ENCODE measurements around the gene ANGPTL8. TPM values are rescaled to one million over a fixed set of nuclear protein-coding genes. Genes with fewer than 3 reads are reported as not detected.

Gene ANGPTL8
- total RNA-seq, 5 donors from 2014 or later (not counting 1 experiment from before 2014, with no cell fraction given): not detected

DNA sequence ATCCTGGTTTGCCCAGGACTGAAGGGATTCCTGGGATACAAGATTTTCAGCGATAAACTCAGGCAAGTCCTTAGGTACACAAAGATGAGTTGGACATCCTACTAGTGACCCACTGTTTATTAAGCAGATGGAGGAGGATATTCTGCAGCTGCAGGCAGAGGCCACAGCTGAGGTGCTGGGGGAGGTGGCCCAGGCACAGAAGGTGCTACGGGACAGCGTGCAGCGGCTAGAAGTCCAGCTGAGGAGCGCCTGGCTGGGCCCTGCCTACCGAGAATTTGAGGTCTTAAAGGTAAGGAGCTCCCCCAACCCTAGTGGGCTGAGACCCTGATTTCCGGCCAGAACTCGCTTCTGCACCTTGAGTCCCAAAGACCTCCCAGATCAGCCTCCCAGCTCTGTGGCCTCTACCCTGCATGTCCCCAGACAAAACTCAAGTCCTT lies 607 bp downstream of the ANGPTL8 start:
- Histone ChIP-seq H3K9me3 (no peaks in the 10 kb centered on the region), H3K4me3 (ENCODE audit: control insufficient read depth in 1 of 2, extremely low read depth in 1 of 2, low read length in 1 of 2) (no peak overlapping the region), H3K36me3 (ENCODE audit: control insufficient read depth in 2 of 2, extremely low read depth in 1 of 2, insufficient read depth in 1 of 2, low read length in 1 of 2) (no peaks in the 10 kb centered on the region), H3K27ac (ENCODE audit: low read length) (no peak overlapping the region), H3K4me1 (ENCODE audit: control insufficient read depth in 1 of 2, extremely low read depth in 1 of 2, insufficient read depth in 2 of 2, low read length in 2 of 2) (peaks cover 0 to 8% of the 10 kb centered on the region in 2 experiments), H3K27me3 (replicated peaks in 1 of 2; ENCODE audit: control insufficient read depth in 2 of 2, extremely low read depth in 1 of 2, insufficient read depth in 2 of 2, low read length in 1 of 2) (peaks cover 2 to 51% of the 10 kb centered on the region in 2 experiments)
- no peak overlapping the region for H3K27ac Mint-ChIP-seq
- H3K9me3 Mint-ChIP-seq: peaks cover 4 to 8% (median 6%) of the 10 kb centered on the region in 3 donors
- POLR2A ChIA-PET: no interaction called here
- WGBS (ENCODE audit: insufficient coverage): 93% methylated on average over 8 of the region's 8 CpGs
- no peak overlapping the region for H3K4me3 Mint-ChIP-seq
- ATAC-seq (replicated peaks in 1 of 4) (no peak), DNase-seq (no peak)
- peaks cover 4 to 6% (median 5%) of the 10 kb centered on the region in 3 donors for H3K4me1 Mint-ChIP-seq
- CTCF ChIA-PET: interaction anchor here in 1 of 2 donors (0.6 kb wide), 1 partner anchor 53 kb away, joined by 5 read pairs; no protein-coding TSS in a partner anchor
- no peaks in the 10 kb centered on the region for H3K36me3 Mint-ChIP-seq
- peaks cover 8 to 13% of the 10 kb centered on the region in 2 donors for H3K27me3 Mint-ChIP-seq

DNA sequence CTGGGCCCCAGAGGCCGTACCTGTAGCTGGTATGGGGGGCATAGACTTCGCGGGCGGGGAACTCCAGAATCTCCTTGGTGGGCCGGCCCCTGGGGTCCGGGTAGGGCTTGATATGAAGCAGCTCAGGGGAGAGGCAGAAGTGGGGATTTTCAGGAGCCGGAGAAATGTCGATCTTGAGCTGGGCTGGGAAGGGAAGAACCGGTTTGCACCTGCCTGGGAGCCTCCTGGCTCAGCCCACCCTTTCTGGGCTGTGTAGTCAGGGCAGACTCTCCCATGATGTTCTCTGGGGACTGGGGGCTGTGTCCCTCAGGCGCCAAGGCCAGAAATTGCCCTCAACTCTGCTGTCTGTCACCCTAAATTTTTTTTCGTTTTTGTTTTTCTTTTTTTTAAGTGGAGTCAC lies 2.6 kb downstream of the ANGPTL8 start:
- 92% methylated on average over 9 of the region's 11 CpGs for whole genome bisulfite sequencing (ENCODE audit: insufficient coverage)
- no peaks in the 10 kb centered on the region for H3K36me3 ChIP-seq (ENCODE audit: control insufficient read depth in 2 of 2, extremely low read depth in 1 of 2, insufficient read depth in 1 of 2, low read length in 1 of 2)
- H3K27me3 Mint-ChIP-seq: peaks cover 11 to 28% of the 10 kb centered on the region in 2 donors
- ChIA-PET POLR2A (no interaction called here), CTCF (no interaction called here)
- ATAC-seq (replicated peaks in 1 of 4): no peak
- no peak overlapping the region for H3K4me3 ChIP-seq (ENCODE audit: control insufficient read depth in 1 of 2, extremely low read depth in 1 of 2, low read length in 1 of 2)
- no peak for DNase-seq
- no peaks in the 10 kb centered on the region for H3K9me3 ChIP-seq
- peaks cover 4 to 8% (median 6%) of the 10 kb centered on the region in 3 donors for H3K9me3 Mint-ChIP-seq
- no peak overlapping the region for H3K27ac ChIP-seq (ENCODE audit: low read length)
- no peaks in the 10 kb centered on the region for H3K36me3 Mint-ChIP-seq
- H3K27me3 ChIP-seq (replicated peaks in 1 of 2; ENCODE audit: control insufficient read depth in 2 of 2, extremely low read depth in 1 of 2, insufficient read depth in 2 of 2, low read length in 1 of 2): peaks cover 2 to 65% of the 10 kb centered on the region in 2 experiments
- H3K27ac Mint-ChIP-seq: no peak overlapping the region
- H3K4me3 Mint-ChIP-seq: no peak overlapping the region
- H3K4me1 Mint-ChIP-seq: peaks cover 4 to 6% (median 5%) of the 10 kb centered on the region in 3 donors
- H3K4me1 ChIP-seq (ENCODE audit: control insufficient read depth in 1 of 2, extremely low read depth in 1 of 2, insufficient read depth in 2 of 2, low read length in 2 of 2): peaks cover 0 to 8% of the 10 kb centered on the region in 2 experiments

DNA sequence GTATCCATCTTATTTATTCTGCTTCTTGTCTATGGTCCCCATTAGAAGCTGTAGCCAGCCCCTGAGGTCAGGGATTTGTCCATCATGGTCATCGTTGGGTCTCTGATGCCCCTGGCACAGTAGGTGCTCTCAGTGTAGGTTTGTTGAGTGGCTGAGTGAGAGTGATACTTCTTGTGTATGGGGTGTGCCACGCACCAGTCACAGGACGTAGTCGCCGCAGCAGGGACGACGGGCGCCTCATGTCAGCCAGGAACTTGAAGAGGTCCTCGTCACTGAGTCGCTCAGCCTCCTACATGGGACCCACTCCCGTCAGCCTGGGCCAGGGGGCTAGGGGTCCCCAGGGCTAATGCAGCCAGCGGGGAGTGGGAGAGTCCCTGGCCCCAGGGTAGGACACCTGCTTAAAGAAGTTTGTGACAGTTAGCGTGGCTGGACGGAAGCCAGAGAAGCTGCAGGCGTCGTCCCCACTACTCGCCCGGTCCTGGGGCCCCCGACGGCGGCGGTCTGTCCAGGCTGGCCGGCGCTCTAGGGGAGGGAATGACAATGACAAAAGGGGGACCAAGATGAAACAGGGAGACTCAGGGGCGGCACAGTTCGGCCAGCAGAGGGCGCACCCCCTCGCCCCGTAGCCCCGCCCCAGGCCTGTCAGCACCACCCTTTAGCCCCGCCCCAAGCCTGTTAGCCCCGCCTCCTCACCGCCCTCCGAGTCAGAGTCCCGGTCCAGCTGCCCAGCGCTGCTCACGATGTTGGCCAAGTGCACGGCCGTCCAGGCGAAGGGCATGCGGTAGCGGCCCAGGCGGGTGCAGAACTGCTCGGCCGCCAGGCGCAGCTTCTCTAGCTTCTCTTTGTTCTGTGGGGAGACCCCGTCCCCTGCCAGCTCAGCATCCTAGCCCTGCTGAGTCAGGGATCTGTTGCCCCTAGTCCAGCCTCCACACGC lies 3.7 kb downstream of the ANGPTL8 start:
- Histone ChIP-seq H3K27me3 (replicated peaks in 1 of 2; ENCODE audit: control insufficient read depth in 2 of 2, extremely low read depth in 1 of 2, insufficient read depth in 2 of 2, low read length in 1 of 2) (peaks cover 2 to 72% of the 10 kb centered on the region in 2 experiments), H3K9me3 (no peaks in the 10 kb centered on the region), H3K36me3 (ENCODE audit: control insufficient read depth in 2 of 2, extremely low read depth in 1 of 2, insufficient read depth in 1 of 2, low read length in 1 of 2) (no peaks in the 10 kb centered on the region), H3K4me1 (ENCODE audit: control insufficient read depth in 1 of 2, extremely low read depth in 1 of 2, insufficient read depth in 2 of 2, low read length in 2 of 2) (peaks cover 0 to 8% of the 10 kb centered on the region in 2 experiments), H3K4me3 (ENCODE audit: control insufficient read depth in 1 of 2, extremely low read depth in 1 of 2, low read length in 1 of 2) (no peak overlapping the region), H3K27ac (ENCODE audit: low read length) (no peak overlapping the region)
- ATAC-seq (replicated peaks in 1 of 4): peak; percentile 89 to 99 (median 95)
- DNase-seq: peak; percentile 42 to 84 (median 72)
- Mint-ChIP-seq H3K9me3 (peaks cover 3 to 7% (median 6%) of the 10 kb centered on the region in 3 donors), H3K4me3 (peak overlapping the region in 1 of 3 donors; percentile 42), H3K27ac (no peak overlapping the region), H3K27me3 (peaks cover 11 to 29% of the 10 kb centered on the region in 2 donors), H3K36me3 (no peaks in the 10 kb centered on the region), H3K4me1 (peaks cover 4 to 6% (median 5%) of the 10 kb centered on the region in 3 donors)
- ChIA-PET CTCF (no interaction called here), POLR2A (no interaction called here)
- 40% methylated on average over 43 of the region's 48 CpGs for WGBS (ENCODE audit: insufficient coverage)

GRCh38 chr19:11243798-11244169 lies 4.4 kb downstream of the ANGPTL8 start:
- Mint-ChIP-seq H3K9me3 (peaks cover 0 to 4% (median 3%) of the 10 kb centered on the region in 3 donors), H3K27ac (no peak overlapping the region), H3K27me3 (peaks cover 11 to 29% of the 10 kb centered on the region in 2 donors), H3K4me3 (peak overlapping the region in 1 of 3 donors; percentile 42), H3K4me1 (peaks cover 4 to 6% (median 5%) of the 10 kb centered on the region in 3 donors), H3K36me3 (no peaks in the 10 kb centered on the region)
- DNase-seq (no peak), ATAC-seq (replicated peaks in 1 of 4) (no peak)
- H3K4me3 ChIP-seq (ENCODE audit: control insufficient read depth in 1 of 2, extremely low read depth in 1 of 2, low read length in 1 of 2): no peak overlapping the region
- peaks cover 0 to 8% of the 10 kb centered on the region in 2 experiments for H3K4me1 ChIP-seq (ENCODE audit: control insufficient read depth in 1 of 2, extremely low read depth in 1 of 2, insufficient read depth in 2 of 2, low read length in 2 of 2)
- no peaks in the 10 kb centered on the region for H3K36me3 ChIP-seq (ENCODE audit: control insufficient read depth in 2 of 2, extremely low read depth in 1 of 2, insufficient read depth in 1 of 2, low read length in 1 of 2)
- POLR2A ChIA-PET: no interaction called here
- WGBS (ENCODE audit: insufficient coverage): 93% methylated on average over 7 of the region's 7 CpGs
- no peak overlapping the region for H3K27ac ChIP-seq (ENCODE audit: low read length)
- peaks cover 2 to 68% of the 10 kb centered on the region in 2 experiments for H3K27me3 ChIP-seq (replicated peaks in 1 of 2; ENCODE audit: control insufficient read depth in 2 of 2, extremely low read depth in 1 of 2, insufficient read depth in 2 of 2, low read length in 1 of 2)
- CTCF ChIA-PET: no interaction called here
- no peaks in the 10 kb centered on the region for H3K9me3 ChIP-seq

DNA sequence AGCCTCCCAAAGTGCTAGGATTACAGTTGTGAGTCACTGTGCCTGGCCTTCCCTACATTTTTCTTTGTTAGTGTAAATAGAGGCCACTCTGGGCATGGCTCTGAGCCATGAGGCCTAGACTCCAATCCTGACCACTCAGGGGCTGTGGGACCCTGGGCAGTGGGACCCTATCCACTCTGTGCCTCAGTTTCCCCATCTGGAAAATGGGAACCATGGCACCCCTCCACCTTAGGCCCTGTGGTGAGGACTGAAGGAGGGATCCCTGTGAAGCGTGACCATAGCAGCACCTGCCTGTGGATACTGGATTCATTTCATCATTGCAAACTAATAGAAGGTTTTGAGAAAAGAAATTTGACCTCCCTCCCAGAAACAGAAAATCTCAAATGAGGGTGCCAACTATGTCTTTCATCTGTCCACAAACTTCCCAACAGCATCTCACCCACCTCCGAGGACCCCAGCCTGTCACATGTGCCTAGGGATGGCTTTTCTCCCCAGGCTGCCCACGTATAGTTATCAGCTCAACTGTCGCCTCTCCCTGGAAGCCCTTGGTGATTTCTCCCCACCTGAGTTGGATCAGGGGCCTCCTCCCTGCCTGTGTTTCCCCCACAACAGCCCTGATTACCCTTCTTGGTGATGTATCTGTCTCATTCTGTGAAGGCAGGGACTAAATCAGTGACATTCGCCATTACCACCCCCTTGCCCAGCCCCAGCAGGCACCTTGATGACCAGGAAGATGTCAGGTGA lies 5.6 kb downstream of the ANGPTL8 start:
- Mint-ChIP-seq H3K4me1 (peaks cover 4 to 6% (median 5%) of the 10 kb centered on the region in 3 donors), H3K27me3 (peaks cover 11 to 29% of the 10 kb centered on the region in 2 donors), H3K4me3 (no peak overlapping the region), H3K9me3 (no peaks in the 10 kb centered on the region), H3K27ac (no peak overlapping the region), H3K36me3 (no peaks in the 10 kb centered on the region)
- no peak overlapping the region for H3K27ac ChIP-seq (ENCODE audit: low read length)
- H3K4me3 ChIP-seq (ENCODE audit: control insufficient read depth in 1 of 2, extremely low read depth in 1 of 2, low read length in 1 of 2): no peak overlapping the region
- no peaks in the 10 kb centered on the region for H3K9me3 ChIP-seq
- peaks cover 2 to 60% of the 10 kb centered on the region in 2 experiments for H3K27me3 ChIP-seq (replicated peaks in 1 of 2; ENCODE audit: control insufficient read depth in 2 of 2, extremely low read depth in 1 of 2, insufficient read depth in 2 of 2, low read length in 1 of 2)
- no CpG with 5 or more reads among the region's 5 CpGs for WGBS (ENCODE audit: insufficient coverage)
- POLR2A ChIA-PET: no interaction called here
- DNase-seq: no peak
- H3K4me1 ChIP-seq (ENCODE audit: control insufficient read depth in 1 of 2, extremely low read depth in 1 of 2, insufficient read depth in 2 of 2, low read length in 2 of 2): peaks cover 0 to 8% of the 10 kb centered on the region in 2 experiments
- no peaks in the 10 kb centered on the region for H3K36me3 ChIP-seq (ENCODE audit: control insufficient read depth in 2 of 2, extremely low read depth in 1 of 2, insufficient read depth in 1 of 2, low read length in 1 of 2)
- CTCF ChIA-PET: no interaction called here
- no peak for ATAC-seq (replicated peaks in 1 of 4)

- 86% methylated on average over 4 of the region's 11 CpGs for WGBS (ENCODE audit: insufficient coverage)
- DNase-seq: no peak
- Histone ChIP-seq H3K27me3 (replicated peaks in 1 of 2; ENCODE audit: control insufficient read depth in 2 of 2, extremely low read depth in 1 of 2, insufficient read depth in 2 of 2, low read length in 1 of 2) (peaks cover 2 to 49% of the 10 kb centered on the region in 2 experiments), H3K9me3 (no peaks in the 10 kb centered on the region), H3K36me3 (ENCODE audit: control insufficient read depth in 2 of 2, extremely low read depth in 1 of 2, insufficient read depth in 1 of 2, low read length in 1 of 2) (no peaks in the 10 kb centered on the region), H3K4me3 (ENCODE audit: control insufficient read depth in 1 of 2, extremely low read depth in 1 of 2, low read length in 1 of 2) (no peak overlapping the region), H3K4me1 (ENCODE audit: control insufficient read depth in 1 of 2, extremely low read depth in 1 of 2, insufficient read depth in 2 of 2, low read length in 2 of 2) (peaks cover 0 to 8% of the 10 kb centered on the region in 2 experiments), H3K27ac (ENCODE audit: low read length) (no peak overlapping the region)
- Mint-ChIP-seq H3K4me3 (no peak overlapping the region), H3K9me3 (no peaks in the 10 kb centered on the region), H3K27me3 (peaks cover 11 to 24% of the 10 kb centered on the region in 2 donors), H3K36me3 (no peaks in the 10 kb centered on the region), H3K27ac (peak overlapping the region in 1 of 2 donors; percentile 5), H3K4me1 (peaks cover 4 to 6% (median 5%) of the 10 kb centered on the region in 3 donors)
- POLR2A ChIA-PET: no interaction called here
- no peak for ATAC-seq (replicated peaks in 1 of 4)
- CTCF ChIA-PET: no interaction called here
Measured at GRCh38 chr19:11246941-11247340, 7.5 kb downstream of the ANGPTL8 start.

Data from T-cell (primary cell).